Calu3 (cell line): ENCODE measurements around the gene MAD1L1. TPM values are rescaled to one million over a fixed set of nuclear protein-coding genes. Genes with fewer than 3 reads are reported as not detected.

Source experiments
- BruUV-seq: library from RNA; stranded (reverse); fragments of 400-500 nt; replicated peaks from 2 replicates; lab custom pipeline; 2021; lab: Mats Ljungman, UMichigan
- CTCF ChIA-PET: fragments of 300-600 bp; sonication (Branson Sonifier 250); formaldehyde crosslinking; loops from one replicate; lab custom pipeline; 2022; ENCODE audit warnings: antibody characterized with exemption; lab: Charles Lee
- DNase-seq: peaks from one replicate; pipeline ENCODE4 v3.0.0; 2022
- H3K27ac Mint-ChIP-seq: one replicate; pipeline ENCODE4 v1.8.0; 2022; ENCODE audit warnings: mixed read lengths; ENCODE audit not compliant: unreplicated experiment
- H3K27me3 Mint-ChIP-seq: one replicate; pipeline ENCODE4 v1.8.0; 2022; ENCODE audit warnings: mixed read lengths; ENCODE audit not compliant: unreplicated experiment
- H3K36me3 Mint-ChIP-seq: one replicate; pipeline ENCODE4 v1.8.0; 2022; ENCODE audit warnings: mild to moderate bottlenecking, moderate library complexity, mixed read lengths; ENCODE audit not compliant: insufficient read depth, unreplicated experiment
- H3K4me1 Mint-ChIP-seq: one replicate; pipeline ENCODE4 v1.8.0; 2022; ENCODE audit warnings: mild to moderate bottlenecking, low read depth, mixed read lengths; ENCODE audit not compliant: unreplicated experiment
- H3K4me3 Mint-ChIP-seq: one replicate; pipeline ENCODE4 v1.8.0; 2022; ENCODE audit warnings: mild to moderate bottlenecking, low read depth, moderate library complexity, mixed read lengths; ENCODE audit not compliant: unreplicated experiment
- H3K9me3 Mint-ChIP-seq: one replicate; pipeline ENCODE4 v1.8.0; 2022; ENCODE audit warnings: low read depth, mixed read lengths; ENCODE audit not compliant: unreplicated experiment
- CTCF ChIP-seq: fragments of 200-600 bp; IDR thresholded peaks from one replicate; pipeline ENCODE4 v1.8.0; 2022; ENCODE audit warnings: antibody characterized with exemption; ENCODE audit not compliant: unreplicated experiment
- intact Hi-C: fragments of 100-400 bp; cut with micrococcal nuclease; formaldehyde crosslinking; loops from one replicate; pipeline ENCODE4 v1.10.0; 2022; ENCODE audit not compliant: unreplicated experiment
- total RNA-seq: library from RNA; stranded (reverse); gene quantifications from 2 replicates; pipeline ENCODE4 v1.2.3, GENCODE V29; 2022

The MAD1L1 gene
- total RNA-seq, 1 experiment from 2014 or later: 86.0 TPM

- no peak for TF ChIP-seq CTCF
- Mint-ChIP-seq H3K27ac (no peak overlapping the region), H3K9me3 (no peaks in the 10 kb centered on the region), H3K4me1 (no peaks in the 10 kb centered on the region), H3K4me3 (no peak overlapping the region), H3K27me3 (no peaks in the 10 kb centered on the region), H3K36me3 (no peaks in the 10 kb centered on the region)
- CTCF ChIA-PET: no interaction called here
- DNase-seq: no peak
- BruUV-seq: no TSS peak
- intact Hi-C loops: no loop called here
These were observed 288.7 kb downstream of the MAD1L1 start for GRCh38 chr7:1943933-1944618.

DNA sequence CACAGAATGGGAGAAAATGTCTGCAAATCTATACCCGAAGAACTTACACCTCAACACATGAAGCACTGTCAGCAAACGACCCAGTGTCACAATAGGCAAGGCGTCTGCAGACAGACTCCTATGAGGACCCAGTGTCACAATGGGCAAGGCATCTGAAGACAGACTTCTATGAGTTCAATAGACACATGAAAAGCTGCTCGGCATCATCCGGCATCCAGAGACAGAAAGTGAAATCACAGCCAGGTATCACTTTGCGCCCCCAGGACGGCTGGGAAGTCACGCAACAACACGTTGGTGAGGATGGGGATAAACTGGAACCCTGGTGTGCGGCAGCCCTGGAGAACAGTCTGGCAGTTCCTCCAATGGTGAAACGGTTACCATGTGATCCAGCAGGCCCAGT is 289.4 kb downstream of the MAD1L1 start:
- BruUV-seq: no TSS peak
- CTCF ChIA-PET: no interaction called here
- Mint-ChIP-seq H3K36me3 (no peaks in the 10 kb centered on the region), H3K27ac (no peak overlapping the region), H3K4me1 (no peaks in the 10 kb centered on the region), H3K4me3 (no peak overlapping the region), H3K9me3 (no peaks in the 10 kb centered on the region), H3K27me3 (no peaks in the 10 kb centered on the region)
- no peak for TF ChIP-seq CTCF
- no peak for DNase-seq
- intact Hi-C loops: no loop called here

GRCh38 chr7:1942941-1943289 is 289.8 kb downstream of the MAD1L1 start:
- intact Hi-C loops: no loop called here
- no peak overlapping the region for H3K4me3 Mint-ChIP-seq
- BruUV-seq: no TSS peak
- no peak for TF ChIP-seq CTCF
- H3K36me3 Mint-ChIP-seq: no peaks in the 10 kb centered on the region
- H3K27ac Mint-ChIP-seq: no peak overlapping the region
- no peaks in the 10 kb centered on the region for H3K4me1 Mint-ChIP-seq
- H3K27me3 Mint-ChIP-seq: no peaks in the 10 kb centered on the region
- CTCF ChIA-PET: no interaction called here
- H3K9me3 Mint-ChIP-seq: no peaks in the 10 kb centered on the region
- no peak for DNase-seq

GRCh38 chr7:1942243-1942940 is 290.4 kb downstream of the MAD1L1 start:
- Mint-ChIP-seq H3K9me3 (no peaks in the 10 kb centered on the region), H3K4me3 (no peak overlapping the region), H3K36me3 (no peaks in the 10 kb centered on the region), H3K4me1 (no peaks in the 10 kb centered on the region), H3K27me3 (no peaks in the 10 kb centered on the region), H3K27ac (no peak overlapping the region)
- no peak for TF ChIP-seq CTCF
- DNase-seq: no peak
- intact Hi-C loops: no loop called here
- CTCF ChIA-PET: no interaction called here
- BruUV-seq: no TSS peak
